Suprapubic skin (tissue), 4 donors: ENCODE data around the gene SUFU. TPM values are rescaled to one million over a fixed set of nuclear protein-coding genes. Genes with fewer than 3 reads are reported as not detected.

ENCODE experiments used
- DNase-seq, 2 donors: peaks; one replicate each; pipeline ENCODE4 v3.0.0-alpha.2; 2019; ENCODE audit warnings: low spot score in 2 of 2
- H3K27ac ChIP-seq: fragments of 200-600 bp; sonication (generic); one replicate; pipeline ENCODE4 v1.5.1; 2019
- H3K27me3 ChIP-seq: fragments of 200-600 bp; sonication (generic); one replicate; pipeline ENCODE4 v1.5.1; 2019
- H3K36me3 ChIP-seq: fragments of 200-600 bp; sonication (generic); one replicate; pipeline ENCODE4 v1.5.1; 2019
- H3K4me1 ChIP-seq: fragments of 200-600 bp; sonication (generic); one replicate; pipeline ENCODE4 v1.5.1; 2019
- H3K4me3 ChIP-seq: fragments of 200-600 bp; sonication (generic); one replicate; pipeline ENCODE4 v1.5.1; 2019; ENCODE audit warnings: mild to moderate bottlenecking
- H3K9me3 ChIP-seq: fragments of 200-600 bp; sonication (generic); one replicate; pipeline ENCODE4 v1.5.1; 2019
- EP300 ChIP-seq: sonication (generic); formaldehyde crosslinking; IDR thresholded peaks from one replicate; pipeline ENCODE4 v1.6.1; 2017; ENCODE audit warnings: antibody characterized with exemption
- POLR2A ChIP-seq, 2 donors: fragments of 450-650 bp; IDR thresholded peaks; one replicate each; pipeline ENCODE4 v1.6.1; 2017; ENCODE audit warnings: antibody characterized with exemption in 2 of 2, mild to moderate bottlenecking in 2 of 2, moderate library complexity in 2 of 2
- POLR2AphosphoS5 ChIP-seq, 3 donors: sonication (generic); formaldehyde crosslinking; IDR thresholded peaks; one replicate each; pipeline ENCODE4 v1.6.1; 2017; ENCODE audit warnings: antibody characterized with exemption in 3 of 3
- WGBS: methylation state at CpG from one replicate; pipeline ENCODE4 v1.1.5; 2018; 5-methylcytosine and 5-hydroxymethylcytosine counted together
- total RNA-seq, 4 donors: library from RNA; depleted of rRNA; stranded (reverse); fragments of >200 nt; gene quantifications; one replicate each; pipeline ENCODE4 v1.1.0, GENCODE V29; 2016
- TF ChIP-seq, protein P1 (sequence below), 2 donors: fragments of 200-600 bp in 1 of 2; fragments of 450-650 bp in 1 of 2; sonication (generic) in 1 of 2; IDR thresholded peaks; one replicate each; pipeline ENCODE4 v1.5.1; 2016 to 2019; ENCODE audit warnings: antibody characterized with exemption in 2 of 2, mild to moderate bottlenecking in 1 of 2, moderate library complexity in 1 of 2

Gene SUFU
- total RNA-seq, 4 donors from 2014 or later, result 15.3 to 22.7 (median 18.9) TPM

DNA sequence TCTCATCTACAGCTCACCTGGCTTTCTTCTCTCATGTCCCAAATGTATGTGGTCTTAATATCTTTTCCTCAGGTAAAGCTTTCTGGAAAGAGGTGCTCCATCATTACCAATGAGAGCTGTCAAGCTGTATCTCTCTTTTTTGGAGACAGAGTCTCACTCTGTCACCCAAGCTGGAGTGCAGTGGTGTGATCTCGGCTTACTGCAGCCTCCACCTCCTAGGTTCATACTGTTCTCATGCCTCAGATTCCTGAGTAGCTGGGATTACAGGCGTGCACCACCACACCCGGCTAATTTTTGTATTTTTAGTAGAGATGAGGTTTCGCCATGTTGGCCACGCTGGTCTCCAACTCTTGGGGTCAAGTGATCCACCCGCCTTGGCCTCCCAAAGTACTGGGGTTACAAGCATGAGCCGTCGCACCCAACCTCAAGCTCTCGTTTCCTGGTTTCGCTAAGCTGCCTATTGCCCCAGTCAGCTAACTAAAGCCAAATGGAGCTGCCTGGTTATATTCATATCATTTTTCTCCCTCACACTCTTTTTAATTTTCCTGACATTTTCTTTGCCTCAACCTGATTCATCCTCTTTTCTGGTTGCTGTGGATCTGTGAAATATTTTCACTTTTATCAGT is 60.5 kb downstream of the SUFU start:
- TF ChIP-seq POLR2A (IDR thresholded peaks at IDR 0.05) (no peak), POLR2AphosphoS5 (IDR thresholded peaks at IDR 0.05) (no peak), EP300 (no peak)
- TF ChIP-seq, protein P1, sequence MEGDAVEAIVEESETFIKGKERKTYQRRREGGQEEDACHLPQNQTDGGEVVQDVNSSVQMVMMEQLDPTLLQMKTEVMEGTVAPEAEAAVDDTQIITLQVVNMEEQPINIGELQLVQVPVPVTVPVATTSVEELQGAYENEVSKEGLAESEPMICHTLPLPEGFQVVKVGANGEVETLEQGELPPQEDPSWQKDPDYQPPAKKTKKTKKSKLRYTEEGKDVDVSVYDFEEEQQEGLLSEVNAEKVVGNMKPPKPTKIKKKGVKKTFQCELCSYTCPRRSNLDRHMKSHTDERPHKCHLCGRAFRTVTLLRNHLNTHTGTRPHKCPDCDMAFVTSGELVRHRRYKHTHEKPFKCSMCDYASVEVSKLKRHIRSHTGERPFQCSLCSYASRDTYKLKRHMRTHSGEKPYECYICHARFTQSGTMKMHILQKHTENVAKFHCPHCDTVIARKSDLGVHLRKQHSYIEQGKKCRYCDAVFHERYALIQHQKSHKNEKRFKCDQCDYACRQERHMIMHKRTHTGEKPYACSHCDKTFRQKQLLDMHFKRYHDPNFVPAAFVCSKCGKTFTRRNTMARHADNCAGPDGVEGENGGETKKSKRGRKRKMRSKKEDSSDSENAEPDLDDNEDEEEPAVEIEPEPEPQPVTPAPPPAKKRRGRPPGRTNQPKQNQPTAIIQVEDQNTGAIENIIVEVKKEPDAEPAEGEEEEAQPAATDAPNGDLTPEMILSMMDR (IDR thresholded peaks at IDR 0.05), result no peak
- Histone ChIP-seq H3K36me3 (peaks cover 4% of the 10 kb centered on the region), H3K9me3 (no peaks in the 10 kb centered on the region), H3K4me1 (peaks cover 4% of the 10 kb centered on the region), H3K27me3 (no peaks in the 10 kb centered on the region), H3K27ac (no peak overlapping the region), H3K4me3 (no peak overlapping the region)
- 93% methylated on average over 10 of the region's 10 CpGs for WGBS
- no peak for DNase-seq

DNA sequence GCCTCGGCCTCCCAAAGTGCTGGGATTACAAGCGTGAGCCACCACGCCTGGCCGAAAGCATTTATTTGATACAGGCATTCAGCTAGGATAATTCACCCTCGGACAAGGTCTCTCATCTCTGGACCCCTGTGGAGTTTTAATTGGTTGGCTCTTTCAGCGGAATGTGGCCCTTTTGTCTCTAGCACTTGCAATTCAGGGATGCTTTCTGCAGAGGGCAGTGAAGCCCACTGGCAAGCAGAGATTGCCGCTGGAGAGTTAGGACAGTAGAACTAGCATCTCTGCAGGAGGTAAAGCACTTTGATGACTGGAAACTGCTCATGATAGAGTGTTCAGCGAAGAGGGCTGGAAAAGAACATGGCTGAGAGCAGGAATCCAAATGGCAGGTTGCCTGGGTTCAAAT is 62.0 kb downstream of the SUFU start:
- no peak for TF ChIP-seq POLR2AphosphoS5 (IDR thresholded peaks at IDR 0.05)
- TF ChIP-seq EP300, result no peak
- TF ChIP-seq, protein P1 (IDR thresholded peaks at IDR 0.05), result no peak
- TF ChIP-seq POLR2A (IDR thresholded peaks at IDR 0.05), result no peak
- no peaks in the 10 kb centered on the region for H3K27me3 ChIP-seq
- 95% methylated on average over 8 of the region's 8 CpGs for WGBS

DNA sequence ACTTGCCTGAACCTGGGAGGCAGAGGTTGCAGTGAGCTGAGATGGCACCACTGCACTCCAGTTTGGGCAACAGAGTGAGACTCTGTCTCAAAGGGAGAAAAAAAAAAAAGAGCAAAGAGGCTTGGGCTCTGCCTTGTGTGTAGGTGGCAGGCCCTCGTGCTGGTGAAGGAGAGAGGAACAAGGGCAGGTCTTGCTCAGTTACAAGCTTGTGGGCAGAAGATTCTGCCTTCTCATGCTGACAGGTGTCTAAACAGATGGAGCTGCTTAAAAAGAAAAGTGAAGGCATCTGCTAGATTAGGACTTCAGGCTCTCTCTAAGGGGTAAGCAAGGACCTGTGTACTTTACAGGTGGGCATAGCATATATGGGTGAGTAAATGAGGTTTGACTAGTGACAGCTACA is 75.0 kb downstream of the SUFU start:
- H3K4me1 ChIP-seq, result peaks cover 22% of the 10 kb centered on the region
- H3K27ac ChIP-seq, result no peak overlapping the region
- H3K9me3 ChIP-seq, result no peaks in the 10 kb centered on the region
- 50% methylated on average over 1 of the region's 1 CpG for WGBS
- H3K36me3 ChIP-seq, result no peaks in the 10 kb centered on the region
- no peak overlapping the region for H3K4me3 ChIP-seq
- no peak for DNase-seq
- H3K27me3 ChIP-seq, result no peaks in the 10 kb centered on the region
- TF ChIP-seq EP300 (no peak), POLR2AphosphoS5 (IDR thresholded peaks at IDR 0.05) (no peak), POLR2A (IDR thresholded peaks at IDR 0.05) (no peak)
- TF ChIP-seq, protein P1 (IDR thresholded peaks at IDR 0.05), result no peak

More for the DNA sequence above, 62.0 kb downstream of the SUFU start:
- no peak for DNase-seq
- Histone ChIP-seq H3K4me1 (peaks cover 4% of the 10 kb centered on the region), H3K4me3 (no peak overlapping the region), H3K9me3 (no peaks in the 10 kb centered on the region), H3K36me3 (peaks cover 4% of the 10 kb centered on the region), H3K27ac (no peak overlapping the region)

- H3K4me3 ChIP-seq, result no peak overlapping the region
- no peak for TF ChIP-seq POLR2A (IDR thresholded peaks at IDR 0.05)
- no peak for TF ChIP-seq POLR2AphosphoS5 (IDR thresholded peaks at IDR 0.05)
- TF ChIP-seq, protein P1 (IDR thresholded peaks at IDR 0.05), result no peak
- no peak for TF ChIP-seq EP300
- DNase-seq, result no peak
- H3K9me3 ChIP-seq, result no peaks in the 10 kb centered on the region
- WGBS, result 45% methylated on average over 7 of the region's 7 CpGs
- H3K27ac ChIP-seq, result no peak overlapping the region
- H3K36me3 ChIP-seq, result no peaks in the 10 kb centered on the region
- no peaks in the 10 kb centered on the region for H3K27me3 ChIP-seq
- H3K4me1 ChIP-seq, result peaks cover 27% of the 10 kb centered on the region
These were observed 75.6 kb downstream of the SUFU start for GRCh38 chr10:102579328-102579727.

GRCh38 chr10:102580230-102580629 is 76.5 kb downstream of the SUFU start:
- 89% methylated on average over 4 of the region's 4 CpGs for WGBS
- DNase-seq, result no peak
- Histone ChIP-seq H3K27ac (no peak overlapping the region), H3K9me3 (no peaks in the 10 kb centered on the region), H3K4me3 (no peak overlapping the region), H3K36me3 (no peaks in the 10 kb centered on the region), H3K4me1 (peaks cover 27% of the 10 kb centered on the region), H3K27me3 (no peaks in the 10 kb centered on the region)
- TF ChIP-seq, protein P1 (IDR thresholded peaks at IDR 0.05), result no peak
- TF ChIP-seq EP300 (no peak), POLR2A (IDR thresholded peaks at IDR 0.05) (no peak), POLR2AphosphoS5 (IDR thresholded peaks at IDR 0.05) (no peak)
